Measurements from ENCODE around the gene WNK1. TPM values are rescaled to one million over a fixed set of nuclear protein-coding genes. Genes with fewer than 3 reads are reported as not detected.

The WNK1 gene
- total RNA-seq, 4 donors from 2014 or later, result 109 to 245 (median 135) TPM

DNA sequence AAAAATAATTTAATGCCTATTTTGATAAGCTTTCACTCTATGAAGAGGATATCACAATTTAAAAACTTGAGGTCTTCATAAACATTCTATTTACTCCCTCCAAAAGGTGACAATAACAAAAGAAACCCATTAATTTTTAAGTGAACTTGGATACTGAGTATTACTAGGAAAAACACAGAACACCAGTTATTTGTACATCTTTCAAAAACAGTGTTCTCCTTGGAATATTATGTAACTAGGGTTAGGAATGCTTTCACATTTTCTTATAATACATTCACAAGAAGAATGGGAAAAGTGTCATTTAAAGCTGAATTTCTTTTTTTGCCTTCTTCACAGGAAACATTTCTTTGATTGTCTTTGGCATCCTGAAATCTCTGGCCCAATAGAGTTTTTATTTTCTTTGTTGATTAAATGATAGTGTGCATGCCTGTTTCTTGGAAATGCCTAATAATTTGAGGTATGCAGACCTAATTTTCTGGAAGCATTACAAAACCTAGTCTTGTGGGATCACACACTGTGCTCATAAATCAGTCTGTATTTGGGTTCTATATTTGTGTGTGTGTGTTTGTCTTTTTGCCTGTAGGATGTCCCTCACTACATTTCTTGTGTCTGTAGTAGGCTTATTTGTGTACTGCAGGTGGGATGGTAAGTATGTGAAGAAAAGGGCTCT lies 76.5 kb downstream of the WNK1 start:
- no peaks in the 10 kb centered on the region for H3K27me3 ChIP-seq
- H3K4me3 ChIP-seq, result no peak overlapping the region
- H3K36me3 ChIP-seq, result peaks cover 0 to 40% of the 10 kb centered on the region in 2 donors
- no peaks in the 10 kb centered on the region for H3K9me3 ChIP-seq
- ATAC-seq, result no peak
- peaks cover 0 to 29% (median 0%) of the 10 kb centered on the region in 3 donors for H3K4me1 ChIP-seq
- peak overlapping the region in 1 of 4 donors; percentile 31 for H3K27ac ChIP-seq
- no peak for TF ChIP-seq EP300 (IDR thresholded peaks at IDR 0.05)
- TF ChIP-seq POLR2A (IDR thresholded peaks at IDR 0.05), result no peak
- TF ChIP-seq POLR2AphosphoS5 (IDR thresholded peaks at IDR 0.05), result no peak
- TF ChIP-seq, protein P1, sequence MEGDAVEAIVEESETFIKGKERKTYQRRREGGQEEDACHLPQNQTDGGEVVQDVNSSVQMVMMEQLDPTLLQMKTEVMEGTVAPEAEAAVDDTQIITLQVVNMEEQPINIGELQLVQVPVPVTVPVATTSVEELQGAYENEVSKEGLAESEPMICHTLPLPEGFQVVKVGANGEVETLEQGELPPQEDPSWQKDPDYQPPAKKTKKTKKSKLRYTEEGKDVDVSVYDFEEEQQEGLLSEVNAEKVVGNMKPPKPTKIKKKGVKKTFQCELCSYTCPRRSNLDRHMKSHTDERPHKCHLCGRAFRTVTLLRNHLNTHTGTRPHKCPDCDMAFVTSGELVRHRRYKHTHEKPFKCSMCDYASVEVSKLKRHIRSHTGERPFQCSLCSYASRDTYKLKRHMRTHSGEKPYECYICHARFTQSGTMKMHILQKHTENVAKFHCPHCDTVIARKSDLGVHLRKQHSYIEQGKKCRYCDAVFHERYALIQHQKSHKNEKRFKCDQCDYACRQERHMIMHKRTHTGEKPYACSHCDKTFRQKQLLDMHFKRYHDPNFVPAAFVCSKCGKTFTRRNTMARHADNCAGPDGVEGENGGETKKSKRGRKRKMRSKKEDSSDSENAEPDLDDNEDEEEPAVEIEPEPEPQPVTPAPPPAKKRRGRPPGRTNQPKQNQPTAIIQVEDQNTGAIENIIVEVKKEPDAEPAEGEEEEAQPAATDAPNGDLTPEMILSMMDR (IDR thresholded peaks at IDR 0.05), result no peak

DNA sequence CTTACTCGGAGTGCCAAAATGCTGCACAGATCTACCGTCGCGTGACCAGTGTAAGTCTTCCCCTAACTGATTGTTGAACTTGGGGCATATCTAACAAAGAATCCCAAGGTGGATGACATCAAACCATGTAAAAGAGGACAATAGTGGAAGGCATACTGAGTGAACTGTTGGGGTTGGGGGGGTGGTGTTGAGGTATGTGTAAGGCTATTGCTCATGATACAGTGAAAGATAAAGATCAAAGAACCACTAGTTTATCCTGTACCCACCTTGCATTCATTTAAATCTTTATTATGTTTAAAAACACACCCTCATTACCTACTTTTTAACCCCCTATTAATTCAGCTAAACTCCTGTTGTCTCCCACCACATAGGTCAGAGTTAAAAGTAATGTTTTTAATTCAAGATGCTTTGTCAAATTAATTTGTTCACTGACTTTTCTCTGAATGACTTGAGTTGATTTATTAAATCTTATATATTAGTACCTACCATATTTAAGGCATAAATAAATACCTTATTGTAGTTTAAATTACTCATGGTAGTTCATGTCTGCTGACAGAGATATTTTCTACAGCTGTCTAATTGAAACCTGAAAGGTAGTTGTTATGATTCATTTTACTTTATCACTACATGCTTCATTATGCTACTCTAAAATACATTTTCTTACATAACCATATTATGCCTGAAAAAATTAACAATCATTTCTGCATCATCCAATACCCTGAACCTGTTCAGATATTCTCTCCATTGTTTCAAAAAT lies 77.9 kb downstream of the WNK1 start:
- TF ChIP-seq, protein P1 (IDR thresholded peaks at IDR 0.05), result no peak
- TF ChIP-seq POLR2AphosphoS5 (IDR thresholded peaks at IDR 0.05) (no peak), POLR2A (IDR thresholded peaks at IDR 0.05) (no peak), EP300 (IDR thresholded peaks at IDR 0.05) (no peak)
- no peaks in the 10 kb centered on the region for H3K27me3 ChIP-seq
- WGBS, 2 donors (ENCODE audit: low coverage in 1 of 2), result 93 to 95% methylated on average over 4 of the region's 4 CpGs
- H3K4me1 ChIP-seq, result peaks cover 0 to 29% (median 0%) of the 10 kb centered on the region in 3 donors
- no peak for ATAC-seq
- peaks cover 0 to 40% of the 10 kb centered on the region in 2 donors for H3K36me3 ChIP-seq
- no peaks in the 10 kb centered on the region for H3K9me3 ChIP-seq
- no peak overlapping the region for H3K4me3 ChIP-seq
- H3K27ac ChIP-seq, result no peak overlapping the region

DNA sequence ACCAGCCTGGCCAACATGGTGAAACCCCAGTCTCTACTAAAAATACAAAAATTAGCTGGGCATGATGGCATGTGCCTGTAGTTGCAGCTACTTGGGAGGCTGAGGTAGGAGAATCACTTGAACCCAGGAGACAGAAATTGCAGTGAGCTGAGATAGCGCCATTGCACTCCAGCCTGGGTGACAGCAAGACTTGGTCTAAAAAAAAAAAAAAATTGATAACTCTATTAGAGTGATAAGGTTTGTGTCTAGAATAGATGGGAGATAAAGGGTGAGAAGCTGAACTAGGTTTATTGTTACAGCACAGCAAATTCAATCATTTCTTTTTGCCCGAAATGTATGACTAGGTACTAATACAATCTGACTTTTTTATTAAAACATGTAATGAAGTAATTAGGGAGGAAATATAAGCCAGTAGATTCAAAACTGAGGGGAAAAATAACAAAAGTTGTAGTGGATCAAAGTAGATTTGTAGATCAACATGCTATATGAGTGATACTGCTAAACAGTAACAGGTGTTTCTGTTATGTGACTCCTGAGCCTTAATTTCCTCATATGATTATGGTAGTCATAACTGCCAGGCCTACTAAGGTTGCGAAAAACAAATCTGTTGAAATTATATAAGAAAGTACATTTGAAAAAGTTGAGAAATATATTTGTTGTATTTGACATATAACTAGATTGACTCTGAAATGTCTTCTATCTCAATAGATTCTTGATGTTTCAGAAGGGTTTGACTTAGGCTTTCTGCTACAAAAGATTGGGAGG lies 83.6 kb downstream of the WNK1 start:
- ATAC-seq, result no peak
- WGBS, 2 donors (ENCODE audit: low coverage in 1 of 2), result 95 to 100% methylated on average over 3 of the region's 3 CpGs
- TF ChIP-seq, protein P1 (IDR thresholded peaks at IDR 0.05), result no peak
- TF ChIP-seq POLR2A (IDR thresholded peaks at IDR 0.05), result no peak
- TF ChIP-seq POLR2AphosphoS5 (IDR thresholded peaks at IDR 0.05), result no peak
- no peak for TF ChIP-seq EP300 (IDR thresholded peaks at IDR 0.05)

DNA sequence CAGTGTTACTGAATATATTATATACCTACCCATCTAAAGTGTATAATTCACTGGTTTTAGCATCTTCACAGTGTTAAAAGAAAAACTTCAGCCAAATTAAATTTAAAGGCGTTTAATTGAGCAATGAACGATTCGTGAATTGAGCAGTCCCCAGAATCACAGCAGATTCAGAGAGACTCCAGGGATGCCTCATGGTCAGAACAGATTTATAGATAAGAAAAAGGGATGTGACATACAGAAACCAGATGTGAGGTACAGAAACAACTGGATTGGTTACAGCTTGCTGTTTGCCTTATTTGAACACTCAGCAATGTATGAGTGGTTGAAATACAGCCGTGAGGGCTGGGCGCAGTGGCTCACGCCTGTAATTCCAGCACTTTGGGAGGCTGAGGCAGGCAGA lies 84.6 kb downstream of the WNK1 start:
- H3K4me3 ChIP-seq, result no peak overlapping the region
- H3K27me3 ChIP-seq, result no peaks in the 10 kb centered on the region
- peaks cover 0 to 5% (median 0%) of the 10 kb centered on the region in 3 donors for H3K4me1 ChIP-seq
- peaks cover 0 to 15% of the 10 kb centered on the region in 2 donors for H3K36me3 ChIP-seq
- no peak overlapping the region for H3K27ac ChIP-seq
- TF ChIP-seq POLR2AphosphoS5 (IDR thresholded peaks at IDR 0.05) (no peak), EP300 (IDR thresholded peaks at IDR 0.05) (no peak), POLR2A (IDR thresholded peaks at IDR 0.05) (no peak)
- TF ChIP-seq, protein P1 (IDR thresholded peaks at IDR 0.05), result no peak
- 96 to 97% methylated on average over 5 to 6 of the region's 6 CpGs for WGBS, 2 donors (ENCODE audit: low coverage in 1 of 2)
- no peak for ATAC-seq
- H3K9me3 ChIP-seq, result no peaks in the 10 kb centered on the region

More for the DNA sequence above, 83.6 kb downstream of the WNK1 start:
- Histone ChIP-seq H3K36me3 (peaks cover 0 to 20% of the 10 kb centered on the region in 2 donors), H3K9me3 (no peaks in the 10 kb centered on the region), H3K27me3 (no peaks in the 10 kb centered on the region), H3K4me3 (no peak overlapping the region), H3K4me1 (peaks cover 0 to 5% (median 0%) of the 10 kb centered on the region in 3 donors), H3K27ac (no peak overlapping the region)
